ENCODE results near the gene STARD9.

Gene STARD9

DNA sequence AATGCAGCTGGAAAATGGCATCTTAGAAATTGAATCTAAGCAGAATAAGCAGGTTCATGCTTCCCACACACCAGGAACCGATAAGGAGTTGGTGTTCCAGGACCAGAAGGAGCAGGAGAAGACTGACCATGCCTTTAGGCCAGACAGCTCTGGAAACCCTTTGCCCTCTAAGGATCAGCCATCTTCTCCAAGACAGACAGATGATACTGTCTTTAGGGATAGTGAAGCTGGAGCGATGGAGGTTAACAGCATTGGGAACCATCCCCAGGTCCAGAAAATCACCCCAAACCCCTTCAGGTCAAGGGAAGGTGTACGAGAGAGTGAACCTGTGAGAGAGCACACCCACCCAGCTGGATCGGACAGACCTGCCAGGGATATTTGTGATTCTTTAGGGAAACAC lies 112.3 kb downstream of the STARD9 start:
- H3K4me3 ChIP-seq (ENCODE audit: low read depth, low read length) = no peak overlapping the region
- TF ChIP-seq CTCF (IDR thresholded peaks at IDR 0.05; ENCODE audit: low read depth, low read length) = no peak

DNA sequence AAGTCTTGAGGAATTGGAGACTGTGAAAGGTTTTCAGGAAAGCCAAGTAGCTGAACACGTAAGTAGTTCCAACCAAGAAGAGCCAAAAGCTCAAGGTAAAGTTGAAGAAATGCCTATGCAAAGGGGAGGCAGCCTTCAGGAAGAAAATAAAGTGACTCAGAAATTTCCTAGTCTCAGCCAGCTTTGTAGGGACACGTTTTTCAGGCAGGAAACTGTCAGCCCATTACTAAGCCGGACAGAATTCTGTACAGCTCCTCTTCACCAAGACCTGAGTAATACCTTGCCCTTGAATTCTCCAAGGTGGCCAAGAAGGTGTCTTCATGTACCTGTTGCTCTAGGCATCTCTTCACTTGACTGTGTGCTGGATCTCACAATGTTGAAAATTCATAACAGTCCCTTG lies 112.9 kb downstream of the STARD9 start:
- no peak for TF ChIP-seq CTCF (IDR thresholded peaks at IDR 0.05; ENCODE audit: low read depth, low read length)
- no peak overlapping the region for H3K4me3 ChIP-seq (ENCODE audit: low read depth, low read length)

- TF ChIP-seq CTCF (IDR thresholded peaks at IDR 0.05; ENCODE audit: low read depth, low read length) = no peak
Measured at GRCh38 chr15:42691308-42691707, 115.9 kb downstream of the STARD9 start.

DNA sequence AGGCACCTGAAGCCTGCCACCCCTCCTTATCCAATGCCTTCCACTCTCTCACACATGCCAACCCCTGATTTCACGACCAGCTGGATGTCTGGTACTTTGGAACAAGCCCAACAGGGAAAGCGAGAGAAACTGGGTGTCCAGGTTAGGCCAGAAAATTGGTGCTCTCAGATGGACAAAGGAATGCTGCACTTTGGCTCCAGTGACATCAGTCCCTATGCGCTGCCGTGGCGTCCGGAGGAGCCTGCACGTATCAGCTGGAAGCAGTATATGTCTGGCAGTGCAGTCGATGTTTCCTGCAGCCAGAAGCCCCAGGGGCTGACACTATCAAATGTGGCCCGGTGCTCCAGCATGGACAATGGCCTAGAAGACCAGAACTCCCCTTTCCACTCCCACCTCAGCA lies 116.4 kb downstream of the STARD9 start:
- no peak for TF ChIP-seq CTCF (IDR thresholded peaks at IDR 0.05; ENCODE audit: low read depth, low read length)
- no peak overlapping the region for H3K4me3 ChIP-seq (ENCODE audit: low read depth, low read length)

More at GRCh38 chr15:42691308-42691707, 115.9 kb downstream of the STARD9 start:
- no peak overlapping the region for H3K4me3 ChIP-seq (ENCODE audit: low read depth, low read length)

GRCh38 chr15:42692536-42692935 lies 117.1 kb downstream of the STARD9 start:
- no peak overlapping the region for H3K4me3 ChIP-seq (ENCODE audit: low read depth, low read length)
- TF ChIP-seq CTCF (IDR thresholded peaks at IDR 0.05; ENCODE audit: low read depth, low read length) = no peak

DNA sequence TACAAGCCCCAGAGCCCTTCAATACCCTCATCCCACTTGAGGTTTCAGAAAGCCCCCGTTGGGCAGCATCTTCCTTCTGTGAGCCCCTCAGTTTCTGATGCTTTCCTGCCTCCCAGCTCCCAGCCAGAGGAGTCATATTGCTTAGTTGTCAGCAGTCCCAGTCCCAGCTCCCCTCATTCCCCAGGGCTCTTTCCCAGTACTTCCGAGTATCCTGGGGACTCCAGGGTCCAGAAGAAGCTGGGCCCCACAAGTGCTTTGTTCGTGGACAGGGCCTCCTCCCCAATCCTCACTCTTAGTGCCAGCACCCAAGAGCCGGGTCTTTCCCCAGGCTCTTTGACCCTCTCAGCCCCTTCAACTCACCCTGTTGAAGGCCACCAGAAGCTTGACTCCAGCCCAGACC lies 117.6 kb downstream of the STARD9 start:
- H3K4me3 ChIP-seq (ENCODE audit: low read depth, low read length) = no peak overlapping the region
- no peak for TF ChIP-seq CTCF (IDR thresholded peaks at IDR 0.05; ENCODE audit: low read depth, low read length)

- no peak overlapping the region for H3K4me3 ChIP-seq (ENCODE audit: low read depth, low read length)
- TF ChIP-seq CTCF (IDR thresholded peaks at IDR 0.05; ENCODE audit: low read depth, low read length) = no peak
Measured at GRCh38 chr15:42693496-42693895, 118.1 kb downstream of the STARD9 start.

Data from WI38 (cell line).